Spleen (tissue), 7 donors: ENCODE results near the gene MSH3.

Experiments used
- CTCF ChIP-seq, 11 experiments: fragments of 200-600 bp in 7 of 11; fragments of 450-650 bp in 4 of 11; sonication (generic) in 4 of 11; IDR thresholded peaks in 8 of 11; conservative IDR thresholded peaks in 3 of 11; 1 replicate in 7 of 11; 2 replicates in 4 of 11; pipeline versions ENCODE4 v1.4.0 to v1.8.0; 2016 to 2021; ENCODE audit warnings: antibody characterized with exemption in 11 of 11, inconsistent platforms in 4 of 11, mild to moderate bottlenecking in 1 of 11
- POLR2A ChIP-seq, 3 donors: fragments of 450-650 bp; IDR thresholded peaks; one replicate each; pipeline ENCODE4 v1.5.1; 2017; ENCODE audit warnings: antibody characterized with exemption in 3 of 3, mild to moderate bottlenecking in 1 of 3
- donor health status: DM: no; HTN: no; CAD: no; lungs with moderate emphysema.
- donor health status: DM: no; HTN: no; CAD: no.
- donor health status: DM: no; HTN: no; CAD: no.

- TF ChIP-seq CTCF (IDR thresholded peaks at IDR 0.05 in 8 of 11, conservative IDR thresholded peaks at IDR 0.05 in 3 of 11) (no peak), POLR2A (IDR thresholded peaks at IDR 0.05) (no peak)
Measured at GRCh38 chr5:80644900-80645299, 9.6 kb upstream of the MSH3 start.
